DOHH2 (cell line): ENCODE data around the gene SPOP.

Source experiments
- H3F3A ChIP-seq: fragments of 200-600 bp; sonication (generic), shearing (Covaris generic); 2 replicates; pipeline ENCODE4 v1.6.0; 2016; ENCODE audit warnings: antibody characterized with exemption, mild to moderate bottlenecking; ENCODE audit not compliant: control insufficient read depth, insufficient read depth
- H3K27ac ChIP-seq: fragments of 200-600 bp; sonication (generic); 2 replicates; pipeline ENCODE4 v1.5.1; 2014; ENCODE audit warnings: low read depth, mild to moderate bottlenecking, low read length, moderate library complexity
- H3K27me3 ChIP-seq: fragments of 200-600 bp; sonication (generic); 2 replicates; pipeline ENCODE4 v1.6.1; 2014; ENCODE audit warnings: mild to moderate bottlenecking, low read length, mixed read lengths; ENCODE audit not compliant: control insufficient read depth
- H3K36me3 ChIP-seq: fragments of 200-600 bp; sonication (generic); 2 replicates; pipeline ENCODE4 v1.6.1; 2014; ENCODE audit warnings: mild to moderate bottlenecking, low read length, moderate library complexity, mixed read lengths; ENCODE audit not compliant: control insufficient read depth
- H3K4me1 ChIP-seq: fragments of 200-600 bp; sonication (generic); 2 replicates; pipeline ENCODE4 v1.6.1; 2014; ENCODE audit warnings: mild to moderate bottlenecking, low read length, mixed read lengths; ENCODE audit not compliant: control insufficient read depth
- H3K4me2 ChIP-seq: fragments of 200-600 bp; sonication (generic); 2 replicates; pipeline ENCODE4 v1.6.0; 2014; ENCODE audit warnings: mild to moderate bottlenecking, low read length, moderate library complexity
- H3K4me3 ChIP-seq: fragments of 200-600 bp; sonication (generic); 2 replicates; pipeline ENCODE4 v1.5.1; 2014; ENCODE audit warnings: mild to moderate bottlenecking, low read length, mixed read lengths
- H3K79me2 ChIP-seq: fragments of 200-600 bp; sonication (generic); 2 replicates; pipeline ENCODE4 v1.6.1; 2014; ENCODE audit warnings: mild to moderate bottlenecking, low read length, mixed read lengths; ENCODE audit not compliant: control insufficient read depth
- H3K9me2 ChIP-seq: fragments of 200-600 bp; sonication (generic); replicated peaks from 2 replicates; pipeline ENCODE4 v1.6.1; 2014; ENCODE audit warnings: mild to moderate bottlenecking, low read length, mixed read lengths; ENCODE audit not compliant: control insufficient read depth
- H3K9me3 ChIP-seq: fragments of 200-600 bp; sonication (generic); 2 replicates; pipeline ENCODE4 v1.6.1; 2014; ENCODE audit warnings: antibody characterized with exemption, low read length, mixed read lengths; ENCODE audit not compliant: control insufficient read depth, insufficient read depth
- H4K20me1 ChIP-seq: fragments of 200-600 bp; sonication (generic); 2 replicates; pipeline ENCODE4 v1.6.0; 2014; ENCODE audit warnings: low read depth, mild to moderate bottlenecking, antibody characterized with exemption, low read length, moderate library complexity; ENCODE audit not compliant: control insufficient read depth, insufficient read depth
- EZH2phosphoT487 ChIP-seq: fragments of 200-600 bp; sonication (generic); IDR thresholded peaks from 2 replicates; pipeline ENCODE4 v1.6.1; 2017; ENCODE audit warnings: borderline replicate concordance, mild to moderate bottlenecking, antibody characterized with exemption, low read length, moderate library complexity, mixed read lengths
- TF ChIP-seq, protein P1 (sequence below): fragments of 200-600 bp; sonication (generic); IDR thresholded peaks from one replicate; pipeline ENCODE4 v1.5.1; 2014; ENCODE audit warnings: antibody characterized with exemption, mild to moderate bottlenecking, low read depth, low read length; ENCODE audit not compliant: poor library complexity, severe bottlenecking

SPOP gene

DNA sequence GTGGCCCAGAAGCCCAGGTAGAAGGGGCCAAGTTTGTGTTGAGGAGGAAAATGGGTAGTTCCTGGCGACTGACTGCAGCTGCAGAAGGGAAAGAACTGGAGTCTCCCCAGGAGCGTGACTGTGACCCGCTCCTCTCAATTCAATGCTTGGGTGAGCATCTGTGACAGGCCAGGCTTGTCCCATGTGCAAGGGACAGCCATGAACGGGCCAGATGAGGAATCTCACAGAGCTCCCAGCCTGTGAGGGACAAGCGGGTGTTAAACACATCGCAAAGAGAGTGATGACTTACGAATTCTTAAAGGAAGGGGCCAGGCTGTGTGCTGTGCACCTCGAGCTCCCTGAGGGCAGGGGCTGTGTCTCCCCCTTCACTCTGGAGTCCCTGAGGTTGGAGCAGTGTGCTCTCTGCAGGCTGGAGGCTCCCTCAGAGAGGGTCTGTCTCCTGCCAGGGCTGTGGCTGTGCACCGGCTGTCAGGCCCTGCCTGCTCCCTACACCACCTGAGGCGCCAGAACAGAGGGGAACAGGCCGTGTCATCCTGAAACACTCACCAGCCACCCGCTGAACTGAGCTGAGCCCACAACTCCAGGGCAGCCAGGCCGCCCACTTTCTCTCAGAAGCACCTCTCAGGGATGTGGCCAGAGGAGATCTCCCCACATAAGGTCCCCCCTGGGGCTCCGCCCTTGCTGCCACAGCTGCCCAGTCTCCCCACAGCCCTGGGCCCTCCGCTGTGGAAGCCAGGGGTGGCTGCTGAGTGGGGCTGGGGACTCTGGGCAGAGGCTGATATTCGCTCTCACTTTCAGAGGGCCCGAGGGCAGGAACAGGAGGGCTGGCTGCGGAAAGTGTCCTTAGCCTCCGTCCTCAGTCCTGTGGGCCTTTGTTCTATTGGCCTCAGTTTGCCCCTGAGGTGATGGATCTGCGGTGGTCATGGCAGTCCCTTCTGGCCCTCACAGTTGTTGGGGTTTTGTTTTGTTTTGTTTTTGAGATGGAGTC, 127.9 kb downstream of the SPOP start:
- H3K27ac ChIP-seq, result no peak overlapping the region
- H3K4me2 ChIP-seq, result no peak overlapping the region
- no peaks in the 10 kb centered on the region for H3K36me3 ChIP-seq
- no peaks in the 10 kb centered on the region for H4K20me1 ChIP-seq
- no peak overlapping the region for H3K4me3 ChIP-seq
- H3F3A ChIP-seq, result no peaks in the 10 kb centered on the region
- H3K9me2 ChIP-seq, result no peaks in the 10 kb centered on the region
- H3K9me3 ChIP-seq, result no peaks in the 10 kb centered on the region
- peaks cover 6% of the 10 kb centered on the region for H3K4me1 ChIP-seq
- H3K27me3 ChIP-seq, result no peaks in the 10 kb centered on the region
- TF ChIP-seq EZH2phosphoT487, result no peak
- TF ChIP-seq, protein P1, sequence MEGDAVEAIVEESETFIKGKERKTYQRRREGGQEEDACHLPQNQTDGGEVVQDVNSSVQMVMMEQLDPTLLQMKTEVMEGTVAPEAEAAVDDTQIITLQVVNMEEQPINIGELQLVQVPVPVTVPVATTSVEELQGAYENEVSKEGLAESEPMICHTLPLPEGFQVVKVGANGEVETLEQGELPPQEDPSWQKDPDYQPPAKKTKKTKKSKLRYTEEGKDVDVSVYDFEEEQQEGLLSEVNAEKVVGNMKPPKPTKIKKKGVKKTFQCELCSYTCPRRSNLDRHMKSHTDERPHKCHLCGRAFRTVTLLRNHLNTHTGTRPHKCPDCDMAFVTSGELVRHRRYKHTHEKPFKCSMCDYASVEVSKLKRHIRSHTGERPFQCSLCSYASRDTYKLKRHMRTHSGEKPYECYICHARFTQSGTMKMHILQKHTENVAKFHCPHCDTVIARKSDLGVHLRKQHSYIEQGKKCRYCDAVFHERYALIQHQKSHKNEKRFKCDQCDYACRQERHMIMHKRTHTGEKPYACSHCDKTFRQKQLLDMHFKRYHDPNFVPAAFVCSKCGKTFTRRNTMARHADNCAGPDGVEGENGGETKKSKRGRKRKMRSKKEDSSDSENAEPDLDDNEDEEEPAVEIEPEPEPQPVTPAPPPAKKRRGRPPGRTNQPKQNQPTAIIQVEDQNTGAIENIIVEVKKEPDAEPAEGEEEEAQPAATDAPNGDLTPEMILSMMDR, result no peak
- no peaks in the 10 kb centered on the region for H3K79me2 ChIP-seq

DNA sequence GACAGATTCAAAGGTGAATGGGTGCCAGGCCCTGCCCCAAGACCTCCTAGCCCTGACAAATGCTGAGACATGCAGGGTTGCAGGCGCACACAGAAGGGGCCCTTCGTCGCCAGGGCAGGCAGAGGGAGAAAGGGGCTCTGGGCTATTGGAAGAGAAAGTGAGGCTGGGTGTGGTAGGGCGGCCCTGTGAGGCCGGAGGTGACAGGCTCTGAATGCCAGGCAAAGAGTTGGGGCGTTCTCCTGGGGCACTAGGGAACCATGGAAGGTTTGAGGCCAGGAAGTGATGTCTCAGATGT, 128.6 kb downstream of the SPOP start:
- H3K36me3 ChIP-seq, result no peaks in the 10 kb centered on the region
- no peak overlapping the region for H3K4me3 ChIP-seq
- H3K9me3 ChIP-seq, result no peaks in the 10 kb centered on the region
- H3K4me1 ChIP-seq, result peaks cover 6% of the 10 kb centered on the region
- no peaks in the 10 kb centered on the region for H4K20me1 ChIP-seq
- H3K27me3 ChIP-seq, result no peaks in the 10 kb centered on the region
- H3K27ac ChIP-seq, result no peak overlapping the region
- no peaks in the 10 kb centered on the region for H3K9me2 ChIP-seq
- H3F3A ChIP-seq, result no peaks in the 10 kb centered on the region
- H3K79me2 ChIP-seq, result no peaks in the 10 kb centered on the region
- no peak overlapping the region for H3K4me2 ChIP-seq
- TF ChIP-seq EZH2phosphoT487, result no peak
- TF ChIP-seq, protein P1, result no peak
